Stimulated activated CD4-positive, alpha-beta T cell treated with anti-CD3 and anti-CD28 coated beads, TNF-alpha, amount 100 ng/mL, for 24 hours (primary cell): ENCODE measurements around the gene ECHS1.

Experiments used
- DNase-seq, 3 experiments: peaks; one replicate each; pipeline ENCODE4 v3.0.0-alpha.2; 2020; ENCODE audit warnings: low read depth in 3 of 3

ECHS1 gene

GRCh38 chr10:133341983-133342382 is 31.2 kb downstream of the ECHS1 start:
- DNase-seq = no peak

DNA sequence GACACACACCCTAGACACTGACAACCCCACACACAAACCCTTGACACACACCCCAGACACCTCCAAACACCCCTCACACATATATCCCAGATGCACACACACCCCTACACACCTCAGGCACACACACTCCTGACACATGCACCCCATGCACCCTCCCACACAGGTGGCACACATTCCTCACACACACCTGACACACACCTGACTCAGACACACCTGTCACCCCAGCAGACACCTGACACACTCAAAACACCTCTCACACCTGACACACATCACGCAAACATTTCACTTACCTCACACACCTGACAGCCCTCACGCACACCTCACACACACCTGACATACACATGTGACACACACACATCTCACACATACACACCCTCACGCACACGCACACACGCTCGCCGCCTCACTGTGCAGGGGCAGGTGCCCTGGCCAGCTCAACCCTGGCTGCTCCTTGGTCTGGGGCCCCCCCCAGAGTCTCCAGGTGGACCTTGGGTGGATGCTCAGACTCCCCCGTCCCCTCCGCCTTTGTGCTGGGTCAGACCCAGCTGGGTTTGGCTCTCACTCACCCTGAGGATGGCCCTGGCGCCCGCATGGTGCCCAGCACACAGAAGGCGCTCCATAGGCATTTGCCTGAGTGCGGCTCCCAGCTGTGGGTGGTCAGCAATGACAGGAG is 33.3 kb downstream of the ECHS1 start:
- DNase-seq = no peak

- DNase-seq = no peak
Measured at GRCh38 chr10:133338080-133339071, 34.8 kb downstream of the ECHS1 start.

DNA sequence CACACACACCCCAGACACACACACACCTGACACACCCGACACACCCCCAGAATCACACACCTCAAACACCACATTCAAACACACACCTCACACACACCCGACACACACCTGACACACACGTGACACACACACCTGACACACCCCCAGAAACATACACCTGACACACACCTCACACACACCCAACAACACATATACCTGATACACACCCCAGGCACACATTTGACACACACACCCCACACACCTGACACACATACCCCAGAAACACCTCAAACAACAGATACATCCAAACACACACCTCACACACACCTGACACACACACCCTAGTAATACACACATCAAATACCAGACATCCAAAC is 35.8 kb downstream of the ECHS1 start:
- DNase-seq = no peak

DNA sequence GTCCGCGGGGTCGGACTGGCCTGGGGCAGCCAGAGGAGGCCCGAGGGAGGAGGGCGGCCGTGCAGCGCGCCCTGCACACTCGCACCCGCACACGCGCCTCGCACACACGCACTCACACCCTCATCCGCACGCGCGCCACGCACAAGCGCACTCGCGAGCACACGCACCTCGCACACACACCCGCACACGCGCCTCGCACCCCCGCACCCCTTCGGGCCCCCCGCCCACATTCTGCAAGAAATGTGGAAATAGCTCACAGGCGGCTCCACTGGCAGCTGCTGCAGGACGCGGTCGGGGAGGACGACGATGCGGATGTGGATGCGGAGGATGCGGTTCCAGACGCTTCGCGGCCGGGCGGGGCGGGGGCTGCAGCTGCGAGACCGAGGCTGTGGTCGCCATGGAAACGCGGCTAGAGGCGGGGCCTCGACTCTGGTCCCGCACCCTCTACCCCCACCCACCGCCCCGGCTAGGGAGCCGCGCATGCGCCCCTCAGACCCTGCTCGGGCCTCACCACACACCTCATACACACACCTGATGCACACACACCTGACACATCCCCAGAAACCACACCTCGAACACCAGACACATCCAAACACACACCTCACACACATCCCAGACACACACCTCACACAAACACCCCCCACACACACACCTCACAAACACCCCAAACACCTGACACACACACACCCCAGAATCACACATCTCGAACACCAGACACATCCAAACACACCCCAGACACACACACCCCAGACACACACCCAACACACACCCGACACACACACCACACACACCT is 36.4 kb downstream of the ECHS1 start, which contains the start of gene CALY:
TSS of gene CALY (minus strand) at position 320 of the 793 bp plus-strand sequence. CDS start 7,907 bp downstream, outside the sequence.
- DNase-seq = peak; percentile 36 to 53 (median 45)

GRCh38 chr10:133336118-133336576 is 37.0 kb downstream of the ECHS1 start:
- no peak for DNase-seq

DNA sequence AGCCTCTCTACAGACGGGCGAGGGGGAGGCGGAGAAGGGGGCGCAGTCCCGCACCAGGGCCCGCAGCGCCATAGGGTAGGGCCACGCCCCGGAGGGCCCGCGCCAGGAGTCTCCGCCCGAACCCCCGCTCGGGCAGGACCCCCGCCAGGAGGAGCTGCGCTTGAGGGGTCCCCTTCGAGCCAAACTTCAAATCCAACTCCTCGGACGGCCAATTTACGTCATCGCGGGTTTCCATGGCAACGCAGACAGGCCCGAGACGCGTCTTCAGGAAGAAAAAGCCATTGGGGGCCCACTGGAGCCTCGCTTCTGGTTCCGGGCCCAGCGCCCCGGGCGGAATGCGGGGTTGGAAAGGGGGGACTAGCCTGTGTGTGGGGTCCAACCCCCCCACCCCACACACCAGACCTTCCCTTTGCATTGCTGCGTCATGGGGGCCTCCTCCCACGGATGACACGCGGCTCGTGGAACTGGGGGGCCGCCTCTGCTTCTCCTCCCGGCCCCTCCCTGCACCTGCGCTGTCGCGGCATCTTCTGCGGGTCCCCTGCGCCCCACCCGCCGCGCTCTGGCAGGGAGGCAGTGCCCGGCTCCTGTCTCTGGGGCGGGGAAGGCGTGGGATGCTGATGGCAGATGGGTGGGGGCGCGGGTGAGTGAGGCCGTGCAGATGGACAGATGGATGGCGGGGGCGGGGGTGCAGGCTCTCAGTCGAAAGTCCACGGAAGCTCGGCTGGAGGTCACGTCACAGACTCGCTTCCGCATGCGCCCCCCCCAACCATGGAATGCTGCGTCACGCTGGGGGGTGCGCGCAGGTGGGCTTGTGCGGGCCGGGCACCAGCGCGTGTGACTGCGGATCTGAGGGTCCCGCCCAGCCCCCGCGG is 37.7 kb downstream of the ECHS1 start:
- DNase-seq = peak; percentile 56 to 70 (median 65)

- peak in 1 of 3 experiments; percentile 26 for DNase-seq
Measured at GRCh38 chr10:133334503-133335245, 38.5 kb downstream of the ECHS1 start.

GRCh38 chr10:133332936-133333699 is 40.0 kb downstream of the ECHS1 start:
- no peak for DNase-seq

GRCh38 chr10:133329491-133330202 is 43.5 kb downstream of the ECHS1 start:
- DNase-seq = peak; percentile 74 to 87 (median 78)

DNA sequence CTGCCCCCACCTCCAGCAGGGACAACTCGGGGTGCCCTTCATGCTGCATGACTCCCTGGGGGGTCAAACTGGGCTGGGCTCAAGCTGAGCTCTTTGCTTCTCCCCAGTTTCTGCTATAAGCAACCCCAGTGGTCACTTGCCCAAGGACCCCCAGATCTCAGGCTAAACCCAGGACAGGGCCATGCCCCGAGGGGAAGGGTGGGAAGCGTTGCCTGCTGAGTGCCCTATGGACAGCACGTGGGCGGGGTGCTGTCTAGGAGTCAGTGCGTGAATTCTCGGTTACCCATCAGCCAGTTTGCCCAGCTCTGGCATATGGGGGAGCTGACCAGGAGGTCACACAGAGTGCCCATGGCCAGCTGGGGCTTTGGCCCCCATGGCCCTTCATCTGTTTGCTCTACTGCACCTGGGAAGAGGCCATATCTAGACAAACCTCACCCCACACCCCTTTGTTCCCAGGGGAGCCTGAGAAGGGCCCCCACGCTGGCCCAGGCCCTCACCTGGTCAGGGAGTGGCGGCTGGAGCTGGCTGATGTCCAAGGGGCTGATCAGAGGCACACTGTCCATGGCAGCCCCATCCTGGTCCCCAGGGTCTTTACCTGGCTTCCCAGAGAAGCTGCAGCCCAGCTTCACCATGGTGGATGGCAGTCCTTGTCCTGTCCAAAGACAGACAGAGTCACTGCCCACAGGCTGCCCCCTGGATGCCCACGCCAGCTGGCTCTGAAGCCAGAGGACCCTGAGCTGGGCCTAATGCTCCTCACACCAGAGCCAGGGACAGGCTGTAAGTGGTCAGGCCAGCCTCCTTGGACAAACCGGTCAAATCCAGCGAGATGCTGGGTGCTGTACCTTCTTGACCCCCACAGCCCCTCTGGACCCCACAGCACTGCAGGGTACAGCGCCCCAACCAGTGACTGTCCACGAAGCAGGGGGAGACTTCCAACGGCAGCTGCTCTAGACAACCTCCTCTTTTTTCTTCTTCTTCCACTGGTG is 44.5 kb downstream of the ECHS1 start:
- DNase-seq = no peak

DNA sequence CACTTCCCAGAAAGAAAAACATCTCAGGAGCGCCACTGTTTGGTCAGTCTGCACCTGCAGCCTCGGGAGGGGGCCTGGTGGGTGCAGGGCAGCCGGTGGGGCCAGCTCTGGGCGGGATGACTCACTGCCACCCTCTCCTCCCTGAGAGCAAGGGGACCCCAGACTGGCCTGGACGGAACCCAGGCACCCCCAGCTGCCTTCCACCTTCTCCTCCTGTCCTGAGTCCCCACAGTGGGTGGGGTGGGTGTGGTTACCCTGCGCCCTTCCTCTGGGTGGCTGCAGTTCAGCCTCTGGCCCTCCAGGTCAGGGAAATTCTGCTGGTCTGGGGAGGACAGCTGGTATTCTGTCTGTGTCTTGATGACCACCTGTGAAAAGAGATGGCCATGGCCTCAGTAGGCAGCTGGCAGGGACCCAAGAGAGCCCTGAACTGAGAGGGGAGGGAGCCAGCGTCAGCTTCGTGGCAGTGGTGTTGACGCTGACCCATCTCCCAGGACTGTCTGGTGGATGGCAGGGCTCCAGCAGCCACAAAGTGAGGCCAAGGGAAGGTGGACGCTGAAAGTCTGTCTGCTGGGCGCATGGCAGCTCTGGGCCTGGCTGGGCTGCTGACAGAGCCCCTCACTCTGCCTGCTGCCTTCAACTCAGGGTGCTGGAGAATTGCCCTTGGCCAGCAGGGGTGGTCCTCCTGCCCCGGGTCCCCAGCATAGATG is 45.4 kb downstream of the ECHS1 start:
- DNase-seq = no peak

GRCh38 chr10:133326745-133327650 is 46.2 kb downstream of the ECHS1 start:
- DNase-seq = no peak

DNA sequence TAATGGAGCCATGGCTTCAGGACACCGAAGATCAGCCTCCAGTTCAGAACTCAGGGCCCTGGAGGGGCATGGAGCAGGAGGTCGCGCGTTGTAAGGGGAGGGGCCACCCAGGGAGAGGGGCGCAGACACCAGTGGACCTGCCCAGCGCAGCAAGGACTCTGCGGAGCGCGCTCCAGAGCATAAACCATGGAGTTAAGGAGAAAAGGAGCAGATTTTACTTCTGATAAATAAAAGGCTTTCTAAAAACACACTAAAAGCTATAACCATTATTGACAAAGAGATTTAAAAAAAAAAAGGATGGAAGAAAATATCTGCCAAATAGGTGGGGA is 47.0 kb downstream of the ECHS1 start:
- DNase-seq = no peak

GRCh38 chr10:133325440-133326222 is 47.5 kb downstream of the ECHS1 start:
- DNase-seq = no peak
